Activated naive CD8-positive, alpha-beta T cell treated with anti-CD3 and anti-CD28 coated beads, Interleukin-2, amount 50 U/mL, for 24 hours (primary cell): ENCODE data around the gene PAFAH1B1.

ENCODE experiments used
- ATAC-seq: fragments of 150-1000 bp; cut with Tn5 transposase; one replicate; pipeline ENCODE4 v1.10.0; 2021
- DNase-seq: peaks from one replicate; pipeline ENCODE4 v3.0.0; 2021
- H3K27ac Mint-ChIP-seq: one replicate; pipeline ENCODE4 v1.8.0; 2021; ENCODE audit warnings: mild to moderate bottlenecking, mixed read lengths
- H3K27me3 Mint-ChIP-seq: one replicate; pipeline ENCODE4 v1.8.0; 2021; ENCODE audit warnings: mixed read lengths
- H3K36me3 Mint-ChIP-seq: one replicate; pipeline ENCODE4 v1.8.0; 2021; ENCODE audit warnings: low read depth, mixed read lengths
- H3K4me1 Mint-ChIP-seq: one replicate; pipeline ENCODE4 v1.8.0; 2021; ENCODE audit warnings: mixed read lengths
- H3K4me3 Mint-ChIP-seq: one replicate; pipeline ENCODE4 v1.8.0; 2021; ENCODE audit warnings: mild to moderate bottlenecking, moderate library complexity, mixed read lengths
- H3K9me3 Mint-ChIP-seq: one replicate; pipeline ENCODE4 v1.8.0; 2021; ENCODE audit warnings: mixed read lengths

The PAFAH1B1 gene

GRCh38 chr17:2683912-2684311 is 90.5 kb downstream of the PAFAH1B1 start:
- peaks cover 33% of the 10 kb centered on the region for H3K36me3 Mint-ChIP-seq
- H3K4me3 Mint-ChIP-seq, result no peak overlapping the region
- no peak for ATAC-seq
- no peaks in the 10 kb centered on the region for H3K9me3 Mint-ChIP-seq
- peaks cover 2% of the 10 kb centered on the region for H3K4me1 Mint-ChIP-seq
- no peak for DNase-seq
- H3K27me3 Mint-ChIP-seq, result no peaks in the 10 kb centered on the region
- H3K27ac Mint-ChIP-seq, result peak overlapping the region; percentile 49

DNA sequence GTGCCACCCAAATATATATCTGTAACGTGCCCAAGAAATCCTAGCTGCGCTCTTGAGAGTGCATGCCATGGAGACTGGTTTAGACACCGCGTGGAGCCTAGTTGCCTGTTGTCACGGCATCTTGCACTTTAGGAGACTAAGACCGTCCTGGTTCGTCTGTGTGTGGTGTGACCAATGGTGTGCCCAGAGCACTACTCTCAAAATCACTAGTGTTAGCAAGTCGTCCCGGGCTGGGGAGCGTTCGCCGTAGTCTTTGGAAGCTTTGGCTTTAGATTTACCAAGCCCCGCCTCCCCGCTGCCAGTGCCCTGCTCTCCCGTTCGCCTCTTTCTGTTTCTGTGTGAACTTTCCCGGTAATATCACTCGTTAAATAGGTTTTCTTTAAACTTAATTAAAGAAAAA is 91.1 kb downstream of the PAFAH1B1 start:
- Mint-ChIP-seq H3K9me3 (no peaks in the 10 kb centered on the region), H3K27ac (peak overlapping the region; percentile 57), H3K4me3 (no peak overlapping the region), H3K27me3 (no peaks in the 10 kb centered on the region), H3K36me3 (peaks cover 29% of the 10 kb centered on the region), H3K4me1 (peaks cover 6% of the 10 kb centered on the region)
- DNase-seq (no peak), ATAC-seq (no peak)

GRCh38 chr17:2685696-2686095 is 92.2 kb downstream of the PAFAH1B1 start:
- Mint-ChIP-seq H3K9me3 (no peaks in the 10 kb centered on the region), H3K36me3 (peaks cover 20% of the 10 kb centered on the region), H3K4me1 (peaks cover 6% of the 10 kb centered on the region), H3K27me3 (no peaks in the 10 kb centered on the region), H3K4me3 (no peak overlapping the region), H3K27ac (no peak overlapping the region)
- DNase-seq (no peak), ATAC-seq (no peak)

- DNase-seq (no peak), ATAC-seq (no peak)
- Mint-ChIP-seq H3K27ac (peak overlapping the region; percentile 35), H3K9me3 (no peaks in the 10 kb centered on the region), H3K4me3 (no peak overlapping the region), H3K27me3 (no peaks in the 10 kb centered on the region), H3K36me3 (peaks cover 14% of the 10 kb centered on the region), H3K4me1 (peaks cover 6% of the 10 kb centered on the region)
Measured at GRCh38 chr17:2687074-2687418, 93.6 kb downstream of the PAFAH1B1 start.

DNA sequence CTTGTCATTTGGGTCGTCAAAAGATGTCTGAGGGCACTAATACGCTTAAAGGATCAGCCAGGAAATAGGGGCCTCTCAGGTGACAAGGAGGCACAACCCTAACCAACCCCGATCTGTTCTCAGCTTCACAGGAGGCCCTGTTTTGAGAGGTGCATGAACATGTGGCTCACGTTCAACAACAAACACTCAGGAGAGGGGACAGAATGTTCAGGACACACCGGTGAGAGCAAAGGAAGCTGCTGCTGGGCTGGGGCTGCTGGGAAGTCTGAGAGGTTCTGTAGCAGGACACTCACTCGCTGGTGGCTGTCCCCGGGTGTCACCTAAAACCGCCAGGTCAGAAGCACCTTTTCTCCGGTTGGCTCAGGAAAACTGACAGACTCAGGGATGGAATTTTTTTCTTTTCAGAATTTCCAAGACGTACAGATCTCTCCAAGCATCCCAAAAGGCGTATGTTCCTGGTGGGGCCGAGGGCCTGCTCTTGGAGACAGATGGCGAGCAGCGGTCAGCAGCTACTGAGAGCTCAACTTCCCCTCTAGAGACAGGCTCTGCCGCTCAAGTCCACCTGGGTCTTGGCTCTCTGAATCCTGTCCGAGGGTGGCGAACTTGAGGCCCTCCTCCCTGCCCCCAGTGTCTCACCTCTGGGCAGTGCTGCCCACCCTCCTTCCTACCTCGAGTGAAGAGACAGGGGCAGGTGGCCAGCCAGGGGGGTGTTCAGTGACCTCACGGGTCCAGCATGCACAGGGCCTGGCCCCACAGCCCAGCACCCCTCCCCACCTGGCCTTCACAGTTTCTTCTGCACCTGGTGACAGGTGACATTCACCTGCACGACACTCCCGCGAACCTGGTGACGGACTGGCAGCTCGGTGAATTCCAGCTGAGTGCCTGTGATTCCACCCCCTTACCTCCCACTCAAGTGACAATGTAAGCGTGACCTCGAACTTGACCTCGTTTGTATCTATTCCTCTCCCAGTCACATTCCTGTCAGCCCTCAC is 95.2 kb downstream of the PAFAH1B1 start:
- peaks cover 10% of the 10 kb centered on the region for H3K36me3 Mint-ChIP-seq
- H3K4me1 Mint-ChIP-seq, result peaks cover 6% of the 10 kb centered on the region
- no peaks in the 10 kb centered on the region for H3K9me3 Mint-ChIP-seq
- no peak for ATAC-seq
- no peak overlapping the region for H3K4me3 Mint-ChIP-seq
- H3K27me3 Mint-ChIP-seq, result no peaks in the 10 kb centered on the region
- H3K27ac Mint-ChIP-seq, result peak overlapping the region; percentile 31
- DNase-seq, result no peak

GRCh38 chr17:2689411-2690164 is 96.1 kb downstream of the PAFAH1B1 start:
- no peaks in the 10 kb centered on the region for H3K9me3 Mint-ChIP-seq
- DNase-seq (no peak), ATAC-seq (no peak)
- H3K4me1 Mint-ChIP-seq, result peaks cover 6% of the 10 kb centered on the region
- no peak overlapping the region for H3K4me3 Mint-ChIP-seq
- peaks cover 6% of the 10 kb centered on the region for H3K36me3 Mint-ChIP-seq
- peak overlapping the region; percentile 31 for H3K27ac Mint-ChIP-seq
- no peaks in the 10 kb centered on the region for H3K27me3 Mint-ChIP-seq

DNA sequence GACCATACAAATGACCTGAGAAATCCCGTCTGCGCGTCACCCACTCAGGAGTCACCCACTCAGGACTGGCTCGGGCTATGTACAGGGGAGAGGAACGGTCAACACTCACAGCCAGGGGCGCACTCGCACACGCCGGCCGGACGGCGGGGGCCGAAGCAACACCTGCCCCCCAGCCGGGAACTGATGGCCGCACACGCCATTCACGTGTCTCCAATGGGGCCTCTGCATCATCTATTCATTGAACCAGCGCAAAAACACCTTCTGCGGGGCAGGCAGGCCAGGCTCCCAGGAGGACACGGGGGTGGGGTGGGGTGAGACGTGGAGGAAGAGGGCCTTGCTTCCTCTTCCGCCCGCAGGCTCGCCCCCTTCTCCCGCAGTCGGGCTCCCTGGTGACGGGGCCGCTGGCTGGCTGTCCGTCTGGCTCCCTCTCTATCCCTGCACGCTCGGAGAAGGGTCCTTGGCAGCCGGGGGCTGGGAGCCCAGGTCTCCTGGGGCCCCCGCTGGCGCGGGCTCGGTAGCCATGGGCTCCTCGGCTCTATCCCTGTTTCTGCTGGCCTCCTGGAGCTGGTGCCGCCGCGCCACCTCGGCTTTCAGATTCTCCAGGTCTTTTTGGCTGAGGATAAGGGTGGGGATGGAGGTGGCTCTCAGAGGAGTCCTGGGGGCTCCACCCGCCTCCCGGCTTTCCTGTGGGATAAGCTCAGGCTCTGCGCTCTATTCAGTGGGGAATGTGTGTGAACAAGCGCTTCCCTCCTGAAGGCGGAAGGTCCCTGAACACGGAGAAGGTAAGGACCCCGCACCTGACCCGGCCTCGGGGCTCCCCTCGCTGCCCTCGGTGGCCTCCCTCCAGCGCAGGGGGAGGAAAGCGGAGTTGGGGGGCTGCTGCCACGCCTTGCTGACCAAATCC is 97.0 kb downstream of the PAFAH1B1 start:
- Mint-ChIP-seq H3K27me3 (no peaks in the 10 kb centered on the region), H3K4me1 (peaks cover 6% of the 10 kb centered on the region), H3K36me3 (peaks cover 6% of the 10 kb centered on the region), H3K27ac (no peak overlapping the region), H3K9me3 (no peaks in the 10 kb centered on the region), H3K4me3 (no peak overlapping the region)
- DNase-seq (no peak), ATAC-seq (no peak)

GRCh38 chr17:2691069-2691871 is 97.8 kb downstream of the PAFAH1B1 start:
- H3K9me3 Mint-ChIP-seq, result no peaks in the 10 kb centered on the region
- H3K27ac Mint-ChIP-seq, result no peak overlapping the region
- DNase-seq (no peak), ATAC-seq (no peak)
- no peaks in the 10 kb centered on the region for H3K27me3 Mint-ChIP-seq
- peaks cover 6% of the 10 kb centered on the region for H3K36me3 Mint-ChIP-seq
- H3K4me1 Mint-ChIP-seq, result peaks cover 6% of the 10 kb centered on the region
- no peak overlapping the region for H3K4me3 Mint-ChIP-seq

DNA sequence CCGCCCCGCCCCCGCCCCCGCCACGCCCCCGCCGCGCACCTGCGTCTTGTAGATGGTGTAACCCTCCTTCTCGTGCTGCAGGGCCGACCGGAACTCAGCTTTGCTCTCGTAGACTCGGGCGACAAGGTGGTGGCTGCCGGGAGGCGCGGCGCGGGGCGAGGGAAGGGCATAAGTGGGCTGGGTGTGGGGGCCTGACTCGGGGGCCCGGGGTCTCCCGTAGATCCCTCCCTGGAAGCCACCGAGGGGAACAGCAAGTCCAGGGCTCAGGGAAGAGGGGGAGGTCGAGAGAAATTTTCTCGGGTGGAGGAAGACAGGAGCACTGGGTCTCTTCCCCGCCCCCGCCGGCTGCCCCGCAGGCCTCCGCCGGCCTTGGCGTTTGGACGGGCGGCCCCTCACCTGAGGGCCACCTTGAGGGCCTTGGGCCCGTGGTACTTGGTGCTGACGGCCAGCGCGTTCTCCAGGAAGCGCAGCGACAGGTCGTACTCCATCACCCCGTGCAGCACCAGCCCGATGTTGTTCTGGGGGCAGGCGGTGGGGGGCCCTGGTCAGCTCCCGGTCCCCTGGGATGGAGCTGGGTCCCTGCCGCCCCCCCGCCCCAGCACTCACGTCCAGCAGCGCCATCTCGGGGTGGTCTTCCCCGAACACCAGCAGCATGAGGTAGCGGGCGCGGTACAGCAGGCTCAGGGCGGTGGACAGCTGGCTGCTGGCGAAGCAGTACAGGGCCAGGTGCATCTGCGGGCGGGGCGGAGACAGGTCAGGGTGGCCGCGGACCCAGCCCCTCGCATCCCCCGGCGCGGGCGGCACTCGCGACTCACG is 98.7 kb downstream of the PAFAH1B1 start:
- no peak overlapping the region for H3K4me3 Mint-ChIP-seq
- ATAC-seq (no peak), DNase-seq (no peak)
- no peak overlapping the region for H3K27ac Mint-ChIP-seq
- no peaks in the 10 kb centered on the region for H3K27me3 Mint-ChIP-seq
- no peaks in the 10 kb centered on the region for H3K9me3 Mint-ChIP-seq
- H3K36me3 Mint-ChIP-seq, result peaks cover 10% of the 10 kb centered on the region
- peaks cover 6% of the 10 kb centered on the region for H3K4me1 Mint-ChIP-seq

GRCh38 chr17:2692781-2693135 is 99.3 kb downstream of the PAFAH1B1 start:
- ATAC-seq (no peak), DNase-seq (no peak)
- H3K36me3 Mint-ChIP-seq, result peaks cover 8% of the 10 kb centered on the region
- no peaks in the 10 kb centered on the region for H3K9me3 Mint-ChIP-seq
- peaks cover 3% of the 10 kb centered on the region for H3K4me1 Mint-ChIP-seq
- no peak overlapping the region for H3K4me3 Mint-ChIP-seq
- no peak overlapping the region for H3K27ac Mint-ChIP-seq
- H3K27me3 Mint-ChIP-seq, result no peaks in the 10 kb centered on the region

- peaks cover 9% of the 10 kb centered on the region for H3K36me3 Mint-ChIP-seq
- H3K9me3 Mint-ChIP-seq, result no peaks in the 10 kb centered on the region
- no peak for ATAC-seq
- no peak overlapping the region for H3K27ac Mint-ChIP-seq
- no peaks in the 10 kb centered on the region for H3K27me3 Mint-ChIP-seq
- H3K4me1 Mint-ChIP-seq, result peaks cover 3% of the 10 kb centered on the region
- H3K4me3 Mint-ChIP-seq, result no peak overlapping the region
- no peak for DNase-seq
Measured at GRCh38 chr17:2693561-2694380, 100.3 kb downstream of the PAFAH1B1 start.

GRCh38 chr17:2694381-2695242 is 101.2 kb downstream of the PAFAH1B1 start:
- ATAC-seq (no peak), DNase-seq (no peak)
- Mint-ChIP-seq H3K4me1 (no peaks in the 10 kb centered on the region), H3K27ac (no peak overlapping the region), H3K36me3 (peaks cover 11% of the 10 kb centered on the region), H3K4me3 (no peak overlapping the region), H3K9me3 (no peaks in the 10 kb centered on the region), H3K27me3 (no peaks in the 10 kb centered on the region)
